GM18505 (cell line): Measurements from ENCODE around the gene AZU1.

Experiments
- ATAC-seq: cut with Tn5 transposase; IDR thresholded peaks from one replicate; pipeline ENCODE4 v1.9.1; 2021; ENCODE audit not compliant: unreplicated experiment
- POLR2A ChIP-seq: IDR thresholded peaks from 4 replicates; pipeline ENCODE4 v1.6.1; 2011; ENCODE audit warnings: borderline replicate concordance; ENCODE audit not compliant: insufficient read depth, insufficient read length; ENCODE audit errors: extremely low read depth

AZU1 gene

GRCh38 chr19:855142-855541 lies 27.5 kb downstream of the AZU1 start:
- TF ChIP-seq POLR2A: no peak
- no peak for ATAC-seq

GRCh38 chr19:855566-856120 lies 28.0 kb downstream of the AZU1 start:
- no peak for TF ChIP-seq POLR2A
- ATAC-seq: no peak

GRCh38 chr19:858284-858683 lies 30.6 kb downstream of the AZU1 start:
- no peak for TF ChIP-seq POLR2A
- ATAC-seq: no peak

- TF ChIP-seq POLR2A: no peak
These were observed 31.5 kb downstream of the AZU1 start, which contains the start of gene CFD for GRCh38 chr19:858868-859843. CFD (plus strand) TSS chr19:859664; CDS start chr19:859690, 26 bp downstream.

GRCh38 chr19:861141-861755 lies 33.6 kb downstream of the AZU1 start:
- ATAC-seq: no peak
- TF ChIP-seq POLR2A: no peak

More at GRCh38 chr19:858868-859843, 31.5 kb downstream of the AZU1 start, which contains the start of gene CFD:
- no peak for ATAC-seq

GRCh38 chr19:861756-862580 lies 34.3 kb downstream of the AZU1 start:
- no peak for ATAC-seq
- TF ChIP-seq POLR2A: no peak

GRCh38 chr19:862581-863314 lies 35.1 kb downstream of the AZU1 start:
- ATAC-seq: no peak
- no peak for TF ChIP-seq POLR2A

GRCh38 chr19:863315-863620 lies 35.6 kb downstream of the AZU1 start:
- no peak for ATAC-seq
- no peak for TF ChIP-seq POLR2A

- no peak for ATAC-seq
- no peak for TF ChIP-seq POLR2A
These were observed 39.2 kb downstream of the AZU1 start for GRCh38 chr19:866769-867300.

GRCh38 chr19:867301-867793 lies 39.7 kb downstream of the AZU1 start:
- TF ChIP-seq POLR2A: no peak
- ATAC-seq: no peak

GRCh38 chr19:867855-868457 lies 40.3 kb downstream of the AZU1 start:
- no peak for TF ChIP-seq POLR2A
- no peak for ATAC-seq

GRCh38 chr19:868458-869244 lies 41.0 kb downstream of the AZU1 start:
- ATAC-seq: no peak
- no peak for TF ChIP-seq POLR2A
